IMR-90 (cell line): ENCODE measurements around the gene SHISAL1.

Source experiments
- CEBPB ChIP-seq: IDR thresholded peaks from 2 replicates; pipeline ENCODE4 v1.6.1; 2012; ENCODE audit warnings: low read depth, low read length, improper control_type of control experiment
- CTCF ChIP-seq: conservative IDR thresholded peaks from 2 replicates; pipeline ENCODE4 v1.5.1; 2012; ENCODE audit warnings: mild to moderate bottlenecking, low read depth, low read length, improper control_type of control experiment
- POLR2A ChIP-seq: IDR thresholded peaks from 2 replicates; pipeline ENCODE4 v1.6.1; 2012; ENCODE audit warnings: mild to moderate bottlenecking, low read depth, low read length
- RAD21 ChIP-seq: IDR thresholded peaks from 2 replicates; pipeline ENCODE4 v1.6.1; 2012; ENCODE audit warnings: low read length, improper control_type of control experiment
- RFX5 ChIP-seq: IDR thresholded peaks from 2 replicates; pipeline ENCODE4 v1.8.0; 2012; ENCODE audit warnings: low read depth, mild to moderate bottlenecking, low read length, moderate library complexity

GRCh38 chr22:44293876-44294275 is 18.9 kb downstream of the SHISAL1 start:
- TF ChIP-seq POLR2A (no peak), CEBPB (no peak), RAD21 (no peak), CTCF (no peak), RFX5 (no peak)
